ENCODE data around the gene CHRNA5. TPM values are rescaled to one million over a fixed set of nuclear protein-coding genes. Genes with fewer than 3 reads are reported as not detected.

CHRNA5 gene
- total and polyA plus RNA-seq, 9 of the 15 experiments (the other 6 are each of a cell fraction or from before 2014, with no cell fraction given), result 2.8 to 16.1 (median 11.4) TPM

GRCh38 chr15:78618490-78618934 is 53.2 kb downstream of the CHRNA5 start (continued):
- TF ChIP-seq, protein P1, sequence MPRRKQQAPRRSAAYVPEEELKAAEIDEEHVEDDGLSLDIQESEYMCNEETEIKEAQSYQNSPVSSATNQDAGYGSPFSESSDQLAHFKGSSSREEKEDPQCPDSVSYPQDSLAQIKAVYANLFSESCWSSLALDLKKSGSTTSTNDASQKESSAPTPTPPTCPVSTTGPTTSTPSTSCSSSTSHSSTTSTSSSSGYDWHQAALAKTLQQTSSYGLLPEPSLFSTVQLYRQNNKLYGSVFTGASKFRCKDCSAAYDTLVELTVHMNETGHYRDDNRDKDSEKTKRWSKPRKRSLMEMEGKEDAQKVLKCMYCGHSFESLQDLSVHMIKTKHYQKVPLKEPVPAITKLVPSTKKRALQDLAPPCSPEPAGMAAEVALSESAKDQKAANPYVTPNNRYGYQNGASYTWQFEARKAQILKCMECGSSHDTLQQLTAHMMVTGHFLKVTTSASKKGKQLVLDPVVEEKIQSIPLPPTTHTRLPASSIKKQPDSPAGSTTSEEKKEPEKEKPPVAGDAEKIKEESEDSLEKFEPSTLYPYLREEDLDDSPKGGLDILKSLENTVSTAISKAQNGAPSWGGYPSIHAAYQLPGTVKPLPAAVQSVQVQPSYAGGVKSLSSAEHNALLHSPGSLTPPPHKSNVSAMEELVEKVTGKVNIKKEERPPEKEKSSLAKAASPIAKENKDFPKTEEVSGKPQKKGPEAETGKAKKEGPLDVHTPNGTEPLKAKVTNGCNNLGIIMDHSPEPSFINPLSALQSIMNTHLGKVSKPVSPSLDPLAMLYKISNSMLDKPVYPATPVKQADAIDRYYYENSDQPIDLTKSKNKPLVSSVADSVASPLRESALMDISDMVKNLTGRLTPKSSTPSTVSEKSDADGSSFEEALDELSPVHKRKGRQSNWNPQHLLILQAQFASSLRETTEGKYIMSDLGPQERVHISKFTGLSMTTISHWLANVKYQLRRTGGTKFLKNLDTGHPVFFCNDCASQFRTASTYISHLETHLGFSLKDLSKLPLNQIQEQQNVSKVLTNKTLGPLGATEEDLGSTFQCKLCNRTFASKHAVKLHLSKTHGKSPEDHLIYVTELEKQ (CRISPR knock-in tag; IDR thresholded peaks at IDR 0.05), result no peak
- TF ChIP-seq XRCC4 (IDR thresholded peaks at IDR 0.05; ENCODE audit: extremely low read depth, insufficient read depth, insufficient read length) (no peak), CHAMP1 (IDR thresholded peaks at IDR 0.05) (no peak), IRF9 (tag; IDR thresholded peaks at IDR 0.05) (no peak), FOXP1 (CRISPR knock-in tag; IDR thresholded peaks at IDR 0.05) (0 out of 2 replicates have a peak, but pooled peaks have one; percentile 60), GMEB1 (CRISPR knock-in tag; IDR thresholded peaks at IDR 0.05) (no peak), TCFL5 (CRISPR knock-in tag; conservative IDR thresholded peaks at IDR 0.05) (no peak), PRDM10 (IDR thresholded peaks at IDR 0.05; ENCODE audit: partially characterized antibody) (no peak), PHF20 (IDR thresholded peaks at IDR 0.05; ENCODE audit: partially characterized antibody) (no peak), ZBTB12 (CRISPR knock-in tag; IDR thresholded peaks at IDR 0.05) (no peak), SPI1 (IDR thresholded peaks at IDR 0.05; ENCODE audit: borderline replicate concordance, low read depth, low read length) (no peak), NRF1 (conservative IDR thresholded peaks at IDR 0.05 in 1 of 2, IDR thresholded peaks at IDR 0.05 in 1 of 2) (no peak), SETDB1 (IDR thresholded peaks at IDR 0.05; ENCODE audit: low read length) (no peak), ARID1B (IDR thresholded peaks at IDR 0.05) (no peak), ZBTB17 (CRISPR knock-in tag; IDR thresholded peaks at IDR 0.05) (no peak)

Measured in K562 (cell line).